ENCODE data around the gene PDZD2.
"Not testable (repeated sequence)": the region's sequence is repeated elsewhere in the genome, so short reads cannot be mapped to it uniquely, and the experiment has no call there.

The PDZD2 gene

GRCh38 chr5:32102254-32102986, 463.5 kb downstream of the PDZD2 start:
- no peak for DNase-seq
- intact Hi-C loops (cut with DNase I) = no loop called here

- intact Hi-C loops (cut with DNase I) = no loop called here
- DNase-seq = no peak
These were observed 464.6 kb downstream of the PDZD2 start for GRCh38 chr5:32103521-32103920.

- intact Hi-C loops (cut with DNase I) = loop anchor here (5.0 kb wide), 1 partner anchor 65 kb away; the partner anchor contains the start of gene GOLPH3
- DNase-seq = no peak
These were observed 468.4 kb downstream of the PDZD2 start for GRCh38 chr5:32107291-32107690.

- intact Hi-C loops (cut with DNase I) = loop anchor here (5.0 kb wide), 1 partner anchor 64 kb away; the partner anchor contains the start of gene GOLPH3
- no peak for DNase-seq
These were observed 469.2 kb downstream of the PDZD2 start for GRCh38 chr5:32108167-32108566.

GRCh38 chr5:32109236-32109635, 470.3 kb downstream of the PDZD2 start:
- intact Hi-C loops (cut with DNase I) = loop anchor here (5.0 kb wide), 1 partner anchor 63 kb away; the partner anchor contains the start of gene GOLPH3
- DNase-seq = no peak

- DNase-seq = no peak
- intact Hi-C loops (cut with DNase I) = no loop called here
These were observed 471.3 kb downstream of the PDZD2 start for GRCh38 chr5:32110111-32110696.

GRCh38 chr5:32115985-32116384, 477.1 kb downstream of the PDZD2 start:
- intact Hi-C loops (cut with DNase I) = no loop called here
- DNase-seq = no peak

- intact Hi-C loops (cut with DNase I) = no loop called here
- DNase-seq = no peak
These were observed 477.8 kb downstream of the PDZD2 start for GRCh38 chr5:32116574-32117313.

- DNase-seq; intact Hi-C loops (cut with DNase I): not testable (repeated sequence)
These were observed 480.0 kb downstream of the PDZD2 start for GRCh38 chr5:32118922-32119321.

- DNase-seq = no peak
- intact Hi-C loops (cut with DNase I) = no loop called here
These were observed 484.3 kb downstream of the PDZD2 start for GRCh38 chr5:32123058-32123805.

- no peak for DNase-seq
- intact Hi-C loops (cut with DNase I) = no loop called here
These were observed 485.2 kb downstream of the PDZD2 start for GRCh38 chr5:32123889-32124676.

GRCh38 chr5:32126691-32127090, 487.8 kb downstream of the PDZD2 start:
- no peak for DNase-seq
- intact Hi-C loops (cut with DNase I) = no loop called here

- DNase-seq = no peak
- intact Hi-C loops (cut with DNase I) = no loop called here
These were observed 488.8 kb downstream of the PDZD2 start for GRCh38 chr5:32127711-32128110.

GRCh38 chr5:32129074-32129598, 490.2 kb downstream of the PDZD2 start:
- intact Hi-C loops (cut with DNase I) = no loop called here
- DNase-seq = no peak

GRCh38 chr5:32130865-32131264, 491.9 kb downstream of the PDZD2 start:
- no peak for DNase-seq
- intact Hi-C loops (cut with DNase I) = no loop called here

- intact Hi-C loops (cut with DNase I) = no loop called here
- DNase-seq = no peak
These were observed 492.7 kb downstream of the PDZD2 start for GRCh38 chr5:32131604-32132003.

- no peak for DNase-seq
- intact Hi-C loops (cut with DNase I) = no loop called here
These were observed 493.8 kb downstream of the PDZD2 start for GRCh38 chr5:32132757-32133156.

GRCh38 chr5:32135086-32135485, 496.2 kb downstream of the PDZD2 start:
- intact Hi-C loops (cut with DNase I) = no loop called here
- DNase-seq = no peak

GRCh38 chr5:32136342-32136741, 497.4 kb downstream of the PDZD2 start:
- no peak for DNase-seq
- intact Hi-C loops (cut with DNase I) = no loop called here

Measured in posterior cingulate gyrus (tissue), 11 donors.